Ectodermal cell (in vitro differentiated cells): Measurements from ENCODE around the gene DIS3L2.

Experiments used
- H3K27ac ChIP-seq: 2 replicates; pipeline ENCODE4 v1.7.0; 2013; ENCODE audit warnings: mild to moderate bottlenecking, low read depth, low read length; ENCODE audit not compliant: insufficient read depth, poor library complexity, severe bottlenecking
- H3K27me3 ChIP-seq: 2 replicates; pipeline ENCODE4 v1.7.0; 2013; ENCODE audit warnings: mild to moderate bottlenecking, low read length; ENCODE audit not compliant: insufficient read depth, control insufficient read depth, poor library complexity, severe bottlenecking
- H3K36me3 ChIP-seq: one replicate; pipeline ENCODE4 v1.7.0; 2013; ENCODE audit warnings: low read length; ENCODE audit not compliant: control insufficient read depth, insufficient read depth
- H3K4me1 ChIP-seq: one replicate; pipeline ENCODE4 v1.7.0; 2013; ENCODE audit warnings: low read length; ENCODE audit not compliant: control insufficient read depth, insufficient read depth
- H3K4me3 ChIP-seq: 2 replicates; pipeline ENCODE4 v1.7.0; 2013; ENCODE audit warnings: low read depth, low read length, control low read depth; ENCODE audit not compliant: insufficient read depth
- H3K9me3 ChIP-seq: 2 replicates; pipeline ENCODE4 v1.7.0; 2013; ENCODE audit warnings: mild to moderate bottlenecking, low read length, moderate library complexity; ENCODE audit not compliant: control insufficient read depth
- WGBS, 2 experiments: methylation state at CpG; one replicate each; pipeline ENCODE4 v1.1.7; 2013; ENCODE audit warnings: missing lambda C conversion rate in 2 of 2; 5-methylcytosine and 5-hydroxymethylcytosine counted together

The DIS3L2 gene

DNA sequence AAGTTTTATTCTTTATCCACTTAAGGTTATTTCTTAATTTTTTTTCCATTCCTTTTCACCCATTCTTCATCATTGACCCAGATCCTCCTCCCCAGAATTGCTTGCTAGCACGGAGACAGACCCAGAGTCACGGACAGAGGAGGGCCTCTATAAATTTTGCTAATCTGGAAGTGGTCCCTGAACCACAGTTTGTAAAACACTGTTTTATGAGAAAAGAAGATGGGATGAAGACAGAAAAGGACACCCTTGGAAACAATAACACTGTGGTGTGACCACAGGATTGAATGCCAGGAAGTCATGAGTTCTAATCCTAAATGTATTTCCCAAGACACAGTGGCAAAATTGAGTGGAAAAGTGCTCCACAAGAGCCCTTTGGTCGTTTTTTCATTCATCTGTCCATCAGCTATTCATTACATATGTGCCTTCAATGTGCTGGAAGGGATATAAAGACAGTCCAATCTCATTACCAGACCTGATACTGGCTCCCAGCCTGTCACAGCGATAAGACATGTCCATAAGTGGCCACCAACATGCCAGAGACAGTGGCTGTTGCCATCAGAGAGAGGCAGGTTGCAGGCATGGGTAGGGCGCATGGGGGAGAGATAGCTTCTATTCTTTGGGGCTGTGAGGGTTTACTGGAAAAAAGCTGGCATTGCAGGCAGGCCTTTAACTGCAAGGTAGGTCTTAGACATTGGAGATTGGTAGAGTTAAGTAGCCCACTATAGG is 241.8 kb downstream of the DIS3L2 start:
- no peaks in the 10 kb centered on the region for H3K36me3 ChIP-seq
- no peaks in the 10 kb centered on the region for H3K9me3 ChIP-seq
- no peak overlapping the region for H3K27ac ChIP-seq
- no peak overlapping the region for H3K4me3 ChIP-seq
- peaks cover 13% of the 10 kb centered on the region for H3K4me1 ChIP-seq
- H3K27me3 ChIP-seq: no peaks in the 10 kb centered on the region
- 91 to 95% methylated on average over 5 of the region's 5 CpGs for WGBS, 2 experiments

DNA sequence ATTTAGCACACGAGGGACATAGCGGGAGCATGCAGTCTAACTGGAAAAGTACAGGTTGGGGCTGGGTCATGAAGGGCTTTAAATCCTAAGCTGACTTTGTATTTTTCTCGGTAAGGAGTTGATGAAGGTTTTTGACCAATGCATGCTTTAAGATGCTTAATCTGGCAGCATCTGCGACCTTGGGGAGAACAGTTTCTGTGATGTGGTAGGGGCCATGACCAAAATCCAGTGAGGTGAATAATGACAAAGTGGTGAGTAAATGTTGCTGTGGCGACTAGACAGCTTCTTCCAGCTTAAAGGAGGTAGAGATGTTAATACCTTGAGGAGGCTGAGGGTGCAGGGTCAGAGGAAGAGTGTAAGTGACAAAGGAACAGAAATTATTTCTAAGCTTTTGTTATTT is 242.4 kb downstream of the DIS3L2 start:
- no peaks in the 10 kb centered on the region for H3K27me3 ChIP-seq
- no peaks in the 10 kb centered on the region for H3K36me3 ChIP-seq
- H3K9me3 ChIP-seq: no peaks in the 10 kb centered on the region
- H3K4me1 ChIP-seq: peaks cover 13% of the 10 kb centered on the region
- no peak overlapping the region for H3K27ac ChIP-seq
- H3K4me3 ChIP-seq: no peak overlapping the region
- WGBS, 2 experiments: 93 to 94% methylated on average over 5 of the region's 5 CpGs

DNA sequence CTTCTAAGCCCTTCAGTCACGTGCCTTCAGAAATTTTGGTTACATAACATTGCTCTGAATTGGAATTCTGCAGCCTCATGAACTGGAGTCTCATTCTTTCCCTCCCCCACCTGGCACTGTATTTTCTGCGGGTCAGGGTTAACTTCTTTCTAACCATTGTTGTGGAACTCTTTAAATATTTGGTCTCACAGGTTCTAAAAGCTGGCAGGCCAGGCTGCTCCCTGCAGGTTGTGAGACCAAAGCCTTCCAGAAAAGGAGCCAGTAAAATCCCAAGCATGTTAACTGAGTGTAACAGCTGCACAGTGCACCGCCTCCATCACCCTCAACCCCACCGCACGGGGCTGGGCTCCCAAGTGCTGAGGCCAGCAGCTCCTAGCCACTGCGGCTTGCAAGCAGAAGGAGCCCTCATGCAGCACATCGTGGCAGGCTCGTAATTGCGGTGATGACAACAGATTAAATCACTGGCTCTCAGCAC is 243.0 kb downstream of the DIS3L2 start:
- Histone ChIP-seq H3K36me3 (no peaks in the 10 kb centered on the region), H3K9me3 (no peaks in the 10 kb centered on the region), H3K4me3 (no peak overlapping the region), H3K27me3 (no peaks in the 10 kb centered on the region), H3K4me1 (peaks cover 13% of the 10 kb centered on the region), H3K27ac (no peak overlapping the region)
- 83 to 84% methylated on average over 9 of the region's 9 CpGs for WGBS, 2 experiments

DNA sequence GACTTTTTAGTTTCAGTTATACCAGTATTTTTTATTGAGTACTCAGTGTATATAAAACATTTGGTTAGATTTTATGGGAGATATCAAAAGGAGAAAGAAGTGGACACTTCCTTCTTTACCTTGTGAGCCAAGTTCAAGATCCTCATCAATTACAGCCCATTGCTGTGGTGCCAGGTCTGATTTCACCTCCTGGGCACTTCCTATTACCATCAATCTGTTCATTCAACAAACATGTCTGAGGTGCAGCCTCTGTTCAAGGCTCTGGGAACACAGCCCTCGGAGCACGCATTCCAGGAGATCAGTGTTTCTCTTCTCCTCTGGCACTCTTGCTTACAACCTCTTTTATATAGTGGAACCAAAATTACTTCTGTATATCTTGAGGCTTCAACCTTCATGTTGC is 245.7 kb downstream of the DIS3L2 start:
- H3K27ac ChIP-seq: no peak overlapping the region
- no peaks in the 10 kb centered on the region for H3K27me3 ChIP-seq
- H3K4me1 ChIP-seq: peaks cover 13% of the 10 kb centered on the region
- 94 to 98% methylated on average over 2 of the region's 2 CpGs for WGBS, 2 experiments
- H3K9me3 ChIP-seq: no peaks in the 10 kb centered on the region
- no peak overlapping the region for H3K4me3 ChIP-seq
- H3K36me3 ChIP-seq: no peaks in the 10 kb centered on the region

DNA sequence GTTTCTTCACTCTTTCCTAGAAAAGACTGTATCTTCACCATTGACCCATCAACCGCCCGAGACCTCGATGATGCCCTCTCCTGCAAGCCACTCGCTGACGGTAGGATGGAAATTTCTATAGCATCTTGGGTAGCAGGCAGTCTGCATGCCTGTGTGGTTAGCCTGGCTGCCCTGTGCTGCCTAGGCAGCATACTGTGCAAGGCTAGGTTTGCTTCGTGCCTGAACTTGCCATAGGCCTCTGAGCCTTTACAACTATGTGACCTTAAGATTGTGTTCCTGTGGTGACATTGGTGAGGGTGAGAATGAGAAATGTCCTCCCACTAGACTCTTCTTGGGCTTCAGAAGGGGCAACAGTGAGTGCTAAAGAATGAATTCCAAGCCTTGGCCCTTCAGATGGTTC is 248.8 kb downstream of the DIS3L2 start:
- no peaks in the 10 kb centered on the region for H3K27me3 ChIP-seq
- H3K27ac ChIP-seq: no peak overlapping the region
- H3K9me3 ChIP-seq: no peaks in the 10 kb centered on the region
- H3K4me1 ChIP-seq: no peaks in the 10 kb centered on the region
- 96 to 100% methylated on average over 6 of the region's 6 CpGs for WGBS, 2 experiments
- H3K36me3 ChIP-seq: no peaks in the 10 kb centered on the region
- no peak overlapping the region for H3K4me3 ChIP-seq

DNA sequence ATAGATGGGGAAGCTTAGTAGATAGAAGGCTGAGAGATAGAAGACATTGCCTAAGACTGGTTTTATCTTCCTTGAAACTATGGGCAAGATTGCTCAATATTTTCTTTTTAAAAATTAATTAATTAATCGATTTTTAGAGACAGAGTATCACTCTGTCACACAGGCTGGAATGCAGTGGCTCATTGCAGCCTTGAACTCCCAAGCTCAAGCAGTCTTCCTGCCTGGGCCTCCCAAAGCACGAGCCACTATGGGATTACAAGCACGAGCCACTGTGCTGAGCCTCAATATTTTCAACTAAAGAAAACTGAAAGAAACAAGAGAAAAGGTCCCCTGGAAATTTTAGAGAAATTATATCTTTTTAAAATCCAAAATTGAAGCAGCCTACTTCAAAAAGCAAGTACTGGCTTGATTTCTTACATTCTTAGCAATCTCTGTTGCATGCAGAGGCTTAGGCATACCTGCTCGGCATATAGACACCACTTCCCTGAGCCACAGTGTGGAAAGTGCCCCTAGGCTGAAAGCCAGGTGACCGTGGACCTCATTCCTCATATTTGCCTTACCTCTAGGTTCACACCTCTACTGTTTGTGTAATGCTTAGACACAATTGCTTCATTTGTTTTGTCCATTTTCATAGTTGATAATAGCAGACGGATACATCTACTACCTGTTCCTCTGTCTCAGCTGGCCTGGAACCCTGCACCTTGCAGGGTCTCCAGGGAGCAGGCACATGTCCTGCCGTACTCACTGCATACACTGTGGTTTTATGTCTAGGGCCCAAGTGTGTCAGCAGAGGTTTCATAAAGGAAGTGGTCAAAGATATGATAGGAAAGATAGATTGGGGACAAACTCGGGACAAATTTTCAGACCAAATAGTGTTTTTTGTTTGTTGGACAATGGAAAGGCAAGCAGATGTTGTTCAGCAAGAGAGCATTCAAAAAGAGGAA is 250.5 kb downstream of the DIS3L2 start:
- Histone ChIP-seq H3K36me3 (no peaks in the 10 kb centered on the region), H3K4me3 (no peak overlapping the region), H3K27me3 (no peaks in the 10 kb centered on the region), H3K4me1 (no peaks in the 10 kb centered on the region), H3K27ac (no peak overlapping the region), H3K9me3 (no peaks in the 10 kb centered on the region)
- 93 to 95% methylated on average over 8 of the region's 8 CpGs for WGBS, 2 experiments

DNA sequence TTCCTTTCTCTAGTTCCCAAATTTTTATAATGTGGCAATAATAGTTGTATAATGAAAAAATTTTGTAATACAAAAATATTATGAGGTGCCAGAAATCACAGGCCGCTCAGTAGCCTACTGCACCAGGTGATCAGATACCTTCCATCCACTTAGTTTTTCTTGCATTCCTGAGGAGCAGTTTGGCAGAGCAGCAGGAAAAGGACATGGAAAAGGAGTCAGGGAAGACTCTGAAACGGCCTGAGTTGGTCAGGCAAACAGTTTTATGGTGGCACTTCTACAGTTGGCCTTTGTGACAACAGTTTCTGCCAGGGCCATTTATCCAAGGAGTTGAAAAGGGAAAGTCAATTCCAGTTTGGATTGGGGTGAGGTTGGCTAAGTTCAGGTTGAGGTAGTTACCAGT is 251.7 kb downstream of the DIS3L2 start:
- no peaks in the 10 kb centered on the region for H3K4me1 ChIP-seq
- no peaks in the 10 kb centered on the region for H3K36me3 ChIP-seq
- no peaks in the 10 kb centered on the region for H3K9me3 ChIP-seq
- H3K27me3 ChIP-seq: no peaks in the 10 kb centered on the region
- no peak overlapping the region for H3K4me3 ChIP-seq
- H3K27ac ChIP-seq: no peak overlapping the region
- WGBS, 2 experiments: 90 to 94% methylated on average over 2 of the region's 2 CpGs

DNA sequence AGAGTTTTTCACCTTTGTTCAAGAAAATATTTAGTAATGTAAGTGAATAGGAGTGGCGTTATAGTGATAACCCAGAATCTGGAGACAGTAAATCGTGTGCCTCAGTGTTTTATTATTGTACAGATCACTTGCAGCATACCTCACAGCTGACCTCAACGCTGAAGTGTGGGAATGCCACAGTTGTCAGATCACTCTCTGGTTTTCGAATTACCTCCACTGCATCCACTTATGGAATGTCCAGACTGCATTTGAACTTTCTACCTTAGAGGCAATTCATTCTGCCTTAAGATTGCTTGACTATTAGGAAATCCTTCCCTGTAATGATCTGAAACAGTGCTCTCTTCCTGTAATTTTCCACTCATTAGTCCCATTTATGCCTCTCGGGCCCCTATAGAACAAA is 252.5 kb downstream of the DIS3L2 start:
- Histone ChIP-seq H3K27me3 (no peaks in the 10 kb centered on the region), H3K36me3 (no peaks in the 10 kb centered on the region), H3K9me3 (no peaks in the 10 kb centered on the region), H3K4me1 (no peaks in the 10 kb centered on the region), H3K27ac (no peak overlapping the region), H3K4me3 (no peak overlapping the region)
- WGBS, 2 experiments: 95 to 97% methylated on average over 5 of the region's 5 CpGs

DNA sequence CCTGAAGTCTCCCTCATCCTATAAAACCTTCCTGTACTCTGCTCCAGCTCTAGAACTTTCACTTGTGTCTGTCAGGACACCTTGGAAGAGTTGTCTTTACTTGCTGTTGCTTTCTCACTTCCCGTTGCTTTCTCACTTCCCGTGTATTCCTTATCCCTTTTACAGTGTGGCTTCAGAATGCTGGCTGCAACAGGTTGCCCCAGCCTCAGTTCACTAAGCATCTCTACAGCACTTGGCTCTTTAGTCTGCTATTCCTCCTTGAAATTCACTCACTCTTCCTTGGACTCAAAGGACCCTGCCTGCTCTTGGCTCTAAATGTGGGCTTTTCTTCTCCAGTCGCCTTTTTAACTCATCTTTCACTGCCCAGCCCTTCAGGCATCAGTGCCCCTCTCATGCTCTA is 254.5 kb downstream of the DIS3L2 start:
- 91 to 95% methylated on average over 3 of the region's 3 CpGs for WGBS, 2 experiments
- H3K27ac ChIP-seq: no peak overlapping the region
- no peaks in the 10 kb centered on the region for H3K4me1 ChIP-seq
- H3K36me3 ChIP-seq: no peaks in the 10 kb centered on the region
- no peaks in the 10 kb centered on the region for H3K9me3 ChIP-seq
- H3K4me3 ChIP-seq: no peak overlapping the region
- H3K27me3 ChIP-seq: no peaks in the 10 kb centered on the region

DNA sequence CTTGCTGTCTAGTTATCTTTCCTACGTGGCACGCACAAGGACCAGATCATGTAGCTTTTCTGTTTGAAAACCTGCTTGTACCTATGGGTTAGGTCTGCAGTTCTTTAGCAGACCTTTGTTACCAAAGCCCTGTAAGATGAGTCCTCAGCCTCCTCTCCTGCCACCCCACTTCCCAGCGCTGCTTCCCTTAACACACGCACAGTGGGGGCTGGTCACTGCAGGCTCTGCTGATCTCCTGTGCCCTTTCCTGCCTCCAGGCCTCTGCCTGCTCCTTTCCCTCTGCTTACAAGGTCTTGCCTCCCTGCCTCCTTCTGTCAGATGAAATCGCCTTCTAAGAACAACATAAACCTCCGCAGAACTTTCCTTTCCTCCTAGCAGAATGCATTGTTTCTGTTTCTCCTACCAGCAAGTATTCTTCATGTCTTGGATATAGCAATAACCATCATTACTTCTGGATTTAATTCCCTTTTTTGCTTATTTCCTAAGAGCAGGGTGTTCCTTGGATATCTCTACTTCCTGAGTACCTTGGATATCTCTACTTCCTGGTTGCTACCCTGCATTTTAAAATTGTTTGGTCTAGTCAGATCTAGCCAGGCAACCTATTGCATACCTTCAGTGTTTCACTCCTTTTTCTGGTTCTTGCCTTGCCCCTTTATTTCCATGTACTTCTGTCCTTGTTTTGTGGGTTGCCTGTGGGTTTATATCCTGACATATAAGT is 257.4 kb downstream of the DIS3L2 start:
- WGBS, 2 experiments: 81 to 84% methylated on average over 6 of the region's 6 CpGs
- Histone ChIP-seq H3K4me1 (no peaks in the 10 kb centered on the region), H3K9me3 (no peaks in the 10 kb centered on the region), H3K36me3 (no peaks in the 10 kb centered on the region), H3K27me3 (no peaks in the 10 kb centered on the region), H3K4me3 (no peak overlapping the region), H3K27ac (no peak overlapping the region)
